SKM-1 treated with dmso at 0.1 percent for 144 hours (cell line): ENCODE measurements around the gene IL20RA.
"Not testable (repeated sequence)": the region's sequence is repeated elsewhere in the genome, so short reads cannot be mapped to it uniquely, and the experiment has no call there.

ENCODE experiments used
- DNase-seq: peaks from one replicate; lab custom pipeline; 2025; ENCODE audit not compliant: unreplicated experiment; lab: John Stamatoyannopoulos, UW

Gene IL20RA

DNA sequence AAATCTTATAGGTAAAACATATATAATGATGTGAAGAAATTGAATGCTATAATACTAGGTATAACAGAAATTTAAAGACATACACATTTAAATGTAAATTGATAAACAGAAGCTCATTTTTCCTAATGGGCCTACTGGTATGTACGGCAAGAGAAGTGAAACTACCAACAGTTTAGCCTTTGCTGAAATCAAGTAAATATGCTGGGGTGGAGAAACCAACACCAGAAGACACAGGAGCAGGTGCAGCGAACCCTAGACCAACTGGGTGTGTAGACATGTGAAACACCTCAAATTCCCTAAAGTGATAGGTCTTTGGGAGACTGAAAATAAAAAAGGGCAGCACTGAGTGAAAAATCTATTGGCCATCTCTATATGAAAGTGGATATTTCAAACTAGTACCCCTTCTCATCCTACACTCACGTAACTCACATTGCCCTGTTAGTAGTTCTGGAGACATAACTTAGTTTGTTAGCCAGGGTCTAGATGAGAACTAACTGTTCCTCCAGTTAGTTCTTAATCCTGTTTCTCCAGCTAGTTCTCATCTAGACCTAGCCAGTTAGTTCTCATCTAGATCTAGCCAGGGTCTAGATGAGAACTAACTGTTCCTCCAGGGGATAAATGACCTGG is 69.6 kb downstream of the IL20RA start:
- no peak for DNase-seq

DNA sequence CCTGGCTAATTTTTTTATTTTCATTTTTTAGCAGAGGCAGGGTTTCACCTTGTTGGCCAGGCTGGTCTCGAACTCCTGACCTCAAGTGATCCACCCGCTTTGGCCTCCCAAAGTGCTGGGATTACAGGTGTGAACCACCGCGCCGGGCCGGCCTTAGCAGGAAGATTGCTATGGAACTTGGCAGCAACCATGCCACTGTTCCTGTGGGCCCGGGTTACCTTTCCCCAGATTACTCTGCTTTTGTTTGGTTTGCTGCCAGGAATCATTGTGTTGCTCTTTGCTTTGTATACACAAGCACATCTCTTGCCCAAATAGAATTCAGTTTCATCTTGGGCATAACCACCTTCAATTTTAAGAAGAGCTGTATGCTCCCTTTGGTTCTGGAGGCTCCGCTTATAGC is 71.0 kb downstream of the IL20RA start:
- DNase-seq, result not testable (repeated sequence)

DNA sequence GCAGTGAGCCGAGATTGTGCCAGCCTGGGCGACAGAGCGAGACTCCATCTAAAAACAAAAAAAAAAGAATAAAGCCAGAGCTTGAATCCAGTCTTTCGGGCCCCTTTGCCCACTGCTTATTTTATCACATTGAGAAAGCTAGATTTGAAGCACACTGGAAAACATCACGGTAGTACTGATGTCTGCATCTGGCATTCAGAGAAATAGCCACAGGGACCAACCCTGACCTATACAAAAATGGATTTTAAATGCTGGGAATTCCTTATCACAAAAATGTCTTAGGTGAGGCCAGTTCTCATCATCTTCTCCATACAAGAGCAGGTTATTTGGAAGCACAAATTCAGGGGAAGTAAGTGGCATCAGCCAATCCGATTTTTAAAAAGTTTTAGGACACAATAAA is 73.2 kb downstream of the IL20RA start:
- no peak for DNase-seq

DNA sequence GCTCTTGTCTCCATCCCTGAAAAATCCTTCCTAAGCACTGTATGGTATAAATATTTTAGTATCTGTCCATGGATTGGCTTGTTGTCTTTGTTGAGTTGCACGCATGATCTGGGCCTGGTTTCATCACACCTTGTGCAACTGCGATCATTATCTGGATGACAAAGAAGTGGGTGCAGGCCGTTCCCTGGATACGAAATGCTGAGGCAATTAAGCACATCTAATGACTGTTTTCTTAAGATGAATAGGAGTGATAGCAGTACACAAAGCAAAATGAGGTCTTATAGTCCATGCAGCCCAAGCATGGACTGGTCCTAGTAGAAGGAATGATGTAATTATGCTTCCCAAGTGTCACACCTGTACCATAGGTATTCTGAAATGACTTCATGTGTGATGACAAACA is 74.8 kb downstream of the IL20RA start:
- no peak for DNase-seq

DNA sequence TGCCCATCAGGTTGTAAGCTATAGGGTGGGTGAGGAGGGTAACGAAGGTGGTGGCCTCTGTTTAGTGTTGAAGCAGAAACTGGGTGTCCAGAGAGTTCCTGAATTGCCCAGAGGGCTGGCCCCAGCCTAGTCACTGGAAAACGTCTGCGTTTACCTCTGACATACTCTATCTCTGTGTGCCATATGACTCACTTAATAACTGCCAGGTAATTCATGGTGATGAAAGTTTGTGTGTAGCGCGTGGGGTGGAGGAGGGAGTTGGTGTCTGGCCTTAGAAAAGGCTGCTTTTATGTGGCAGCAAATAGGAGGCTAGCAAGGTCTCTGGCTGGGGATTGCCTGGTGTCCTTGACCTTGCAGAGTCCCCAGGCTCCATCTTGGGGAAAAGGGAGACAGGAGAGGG is 75.3 kb downstream of the IL20RA start:
- DNase-seq, result no peak

DNA sequence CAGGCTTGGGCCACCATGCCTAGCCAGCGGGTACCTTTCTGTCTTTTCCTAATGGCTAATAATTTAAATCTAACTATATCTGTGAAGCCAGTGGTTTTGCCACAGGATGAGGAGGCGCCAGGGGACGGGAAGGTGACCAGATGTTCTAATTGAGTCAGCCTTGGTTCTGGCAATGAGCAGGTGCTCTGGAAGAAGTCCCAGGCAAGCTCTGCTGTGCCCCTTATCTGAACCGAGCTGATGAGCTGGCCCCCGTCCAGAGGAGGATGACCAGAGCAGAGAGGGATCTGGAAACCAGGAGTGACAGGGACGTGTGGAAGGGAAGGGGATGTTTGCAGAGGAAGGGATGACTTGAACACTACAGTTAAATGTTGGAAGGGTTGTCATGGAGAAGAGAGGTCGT is 75.9 kb downstream of the IL20RA start:
- no peak for DNase-seq

DNA sequence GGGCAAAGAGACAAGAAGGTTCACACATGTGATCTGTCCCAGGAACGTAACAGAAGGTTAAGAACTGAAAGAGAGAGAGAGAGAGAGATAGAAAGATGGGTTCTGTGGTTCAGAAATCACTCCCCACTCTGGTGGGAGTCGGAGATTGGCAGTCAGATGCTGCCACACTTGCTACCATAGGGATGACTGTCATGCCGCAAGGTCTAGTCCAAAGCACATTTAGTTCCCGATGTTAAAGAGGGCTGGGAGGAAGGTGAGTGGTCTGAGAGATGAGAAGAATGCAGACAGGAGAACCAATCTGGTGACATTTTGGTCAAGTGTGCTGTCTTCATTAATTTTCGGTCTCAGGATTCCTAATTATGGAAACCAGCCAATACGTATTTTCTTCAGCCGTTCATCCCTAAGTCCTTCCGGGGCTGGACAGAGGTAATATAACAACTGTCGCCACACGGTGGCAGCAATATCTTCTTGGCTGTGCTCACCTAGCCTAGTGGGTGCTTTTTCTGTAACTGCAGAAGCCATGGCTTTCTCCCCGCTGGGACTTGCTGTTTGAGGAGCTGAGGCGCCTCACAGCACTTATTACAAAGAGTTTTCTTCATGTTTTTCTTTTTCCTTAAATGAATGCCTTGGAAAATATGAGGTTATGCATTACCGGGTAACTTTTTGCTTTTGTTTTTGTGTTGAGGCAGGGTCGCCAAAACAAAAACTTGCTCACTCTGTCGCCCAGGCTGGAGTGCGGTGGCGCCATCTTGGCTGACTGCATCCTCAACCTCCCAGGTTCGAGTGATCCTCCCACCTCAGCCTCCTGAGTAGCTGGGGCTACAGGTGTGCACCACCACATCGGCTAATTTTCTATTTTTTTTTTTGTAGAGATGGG is 76.7 kb downstream of the IL20RA start:
- peak; percentile 60 for DNase-seq

DNA sequence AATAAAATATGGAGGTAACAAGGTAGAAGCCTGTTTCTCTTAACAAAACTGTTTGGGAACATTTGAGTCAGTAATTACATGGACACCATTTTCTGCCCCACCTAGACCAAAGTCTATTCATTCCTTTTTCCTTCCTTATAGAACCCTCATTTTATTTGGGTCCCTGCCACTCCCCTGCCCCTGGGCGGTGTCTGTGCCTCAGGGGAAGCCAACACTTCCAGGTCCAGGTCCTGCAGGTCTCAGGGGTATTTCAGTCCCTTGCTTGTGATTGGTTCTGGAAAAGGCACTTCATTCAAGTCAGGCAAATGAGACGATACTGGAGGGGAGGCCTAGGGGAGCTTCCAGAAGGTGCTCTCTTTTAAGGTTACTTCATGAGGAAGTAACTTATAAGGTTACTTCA is 80.4 kb downstream of the IL20RA start:
- no peak for DNase-seq

DNA sequence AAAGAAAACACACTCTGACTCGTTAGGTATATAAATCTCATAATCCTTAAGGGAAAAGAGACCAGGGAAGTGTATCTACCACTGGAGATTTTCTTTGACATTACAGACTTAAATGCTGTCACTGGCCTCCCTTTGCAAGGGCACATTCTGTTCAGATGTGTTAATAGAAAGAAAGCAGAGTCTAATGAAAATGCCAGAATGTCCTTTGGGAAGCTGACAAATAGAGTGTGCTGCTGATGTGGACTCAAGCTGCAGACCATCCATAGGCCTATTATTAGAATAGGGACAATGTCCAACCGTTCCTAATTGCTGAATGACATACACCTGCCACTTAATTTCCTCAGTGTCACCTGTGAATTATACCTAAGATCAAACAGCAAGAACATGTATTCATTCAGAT is 81.5 kb downstream of the IL20RA start:
- DNase-seq, result no peak

DNA sequence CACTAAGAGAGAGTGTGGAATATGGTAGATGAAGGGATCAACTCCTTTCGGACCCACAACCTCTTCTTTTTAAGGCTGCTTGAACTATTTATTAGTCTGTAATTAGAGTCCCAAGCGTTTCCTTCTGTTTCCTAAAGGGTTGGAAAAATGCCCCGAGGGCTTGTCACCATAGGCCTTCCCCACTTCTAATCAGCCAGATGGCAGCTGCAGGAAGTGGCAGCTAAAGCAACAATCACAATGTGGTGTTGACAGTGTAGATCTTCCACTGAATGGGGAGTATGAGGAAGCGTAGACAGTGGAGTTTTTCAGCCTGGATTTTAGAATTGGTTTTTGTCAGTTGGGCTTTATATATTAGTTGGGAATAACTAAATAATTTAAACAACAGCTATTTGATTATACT is 82.1 kb downstream of the IL20RA start:
- DNase-seq, result no peak

DNA sequence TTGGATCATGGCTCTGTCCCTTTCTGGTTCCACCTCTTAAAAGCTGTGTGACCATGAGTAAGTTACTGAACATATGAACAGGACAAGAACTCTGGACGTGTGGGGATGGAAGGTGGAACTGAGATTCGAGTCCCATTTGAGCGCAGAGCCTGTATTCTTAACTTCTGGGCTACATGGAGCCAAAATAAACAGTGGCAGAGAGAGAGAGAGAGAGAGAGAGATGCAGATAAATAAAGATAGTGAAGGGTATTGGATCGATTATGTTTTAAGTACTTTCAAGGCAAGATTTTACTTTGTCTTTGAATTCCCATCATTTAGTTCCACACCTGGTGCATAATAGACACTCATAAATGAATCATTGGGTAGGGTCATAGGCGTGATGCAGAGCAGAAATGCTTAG is 82.9 kb downstream of the IL20RA start:
- DNase-seq, result no peak

DNA sequence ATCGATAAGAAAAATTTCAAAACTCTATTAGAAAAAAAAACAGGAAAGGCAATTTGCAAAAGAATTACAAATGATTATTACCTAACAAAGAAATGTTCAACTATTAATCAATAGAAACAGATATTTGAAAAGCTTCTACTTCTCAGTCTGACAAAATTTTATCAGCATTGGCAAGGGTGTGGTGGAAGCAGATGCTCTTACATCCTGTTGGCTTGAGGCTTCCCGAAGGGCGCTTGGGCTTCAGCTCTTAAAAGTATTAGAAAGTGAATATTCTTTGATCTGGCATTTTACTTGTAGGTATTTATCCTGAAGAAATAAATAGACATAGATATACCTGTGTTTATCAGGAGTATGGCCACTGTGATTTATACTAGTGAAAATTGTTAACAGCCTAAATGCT is 84.0 kb downstream of the IL20RA start:
- DNase-seq, result no peak

DNA sequence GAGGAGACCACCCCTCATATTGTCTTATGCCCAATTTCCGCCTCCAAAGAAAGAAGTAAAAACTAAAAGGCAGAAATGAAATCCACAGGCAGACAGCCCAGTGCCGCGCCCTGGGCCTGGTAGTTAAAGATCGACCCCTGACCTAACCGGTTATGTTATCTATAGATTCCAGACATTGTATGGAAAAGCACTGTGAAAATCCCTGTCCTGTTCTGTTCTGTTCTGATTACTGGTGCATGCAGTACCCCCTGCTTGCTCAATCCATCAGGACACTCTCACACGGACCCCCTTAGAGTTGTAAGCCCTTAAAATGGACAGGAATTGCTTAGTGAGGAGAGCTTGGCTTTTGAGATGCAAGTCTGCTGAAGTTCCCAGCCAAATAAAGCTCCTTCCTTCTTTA is 84.8 kb downstream of the IL20RA start:
- DNase-seq, result not testable (repeated sequence)

DNA sequence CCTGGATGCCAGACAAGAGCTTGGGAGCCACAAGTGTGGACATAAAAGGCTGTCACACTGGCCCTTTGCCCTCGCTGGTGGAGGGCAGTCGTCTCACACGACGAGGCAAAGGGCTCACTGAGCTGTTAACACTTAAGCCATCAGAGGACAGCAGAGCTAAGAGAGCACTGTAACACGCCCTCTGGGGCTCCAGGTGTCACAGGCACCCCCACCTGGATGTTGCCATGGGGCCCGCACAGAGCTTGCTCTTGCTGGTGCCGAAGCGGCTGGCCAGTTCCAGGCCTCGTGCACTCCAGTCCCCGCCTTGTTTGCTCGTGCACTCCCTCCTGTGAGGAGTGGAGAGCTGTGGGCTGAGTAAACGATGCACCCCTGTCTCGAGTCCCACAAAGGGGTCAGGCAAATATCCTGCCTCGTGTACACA is 85.3 kb downstream of the IL20RA start:
- DNase-seq, result no peak

DNA sequence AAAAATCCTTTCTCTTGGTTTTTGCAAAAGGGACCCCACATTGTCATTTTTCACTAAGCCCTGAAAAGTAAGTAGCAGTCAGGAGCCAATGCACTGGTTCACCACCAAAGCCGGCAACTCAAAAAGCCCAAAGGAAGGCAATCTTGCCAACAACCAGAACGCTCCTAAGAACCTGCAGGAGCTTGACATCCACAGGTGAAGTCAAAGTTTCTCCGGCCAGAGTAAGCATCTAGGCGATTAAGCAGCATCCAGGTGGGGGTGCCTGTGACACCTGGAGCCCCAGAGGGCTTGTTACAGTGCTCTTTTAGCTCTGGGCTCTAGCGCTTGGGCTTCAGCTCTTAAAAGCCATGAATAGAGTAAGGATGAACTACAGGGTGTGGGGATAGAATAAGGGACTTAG is 86.6 kb downstream of the IL20RA start:
- DNase-seq, result no peak

DNA sequence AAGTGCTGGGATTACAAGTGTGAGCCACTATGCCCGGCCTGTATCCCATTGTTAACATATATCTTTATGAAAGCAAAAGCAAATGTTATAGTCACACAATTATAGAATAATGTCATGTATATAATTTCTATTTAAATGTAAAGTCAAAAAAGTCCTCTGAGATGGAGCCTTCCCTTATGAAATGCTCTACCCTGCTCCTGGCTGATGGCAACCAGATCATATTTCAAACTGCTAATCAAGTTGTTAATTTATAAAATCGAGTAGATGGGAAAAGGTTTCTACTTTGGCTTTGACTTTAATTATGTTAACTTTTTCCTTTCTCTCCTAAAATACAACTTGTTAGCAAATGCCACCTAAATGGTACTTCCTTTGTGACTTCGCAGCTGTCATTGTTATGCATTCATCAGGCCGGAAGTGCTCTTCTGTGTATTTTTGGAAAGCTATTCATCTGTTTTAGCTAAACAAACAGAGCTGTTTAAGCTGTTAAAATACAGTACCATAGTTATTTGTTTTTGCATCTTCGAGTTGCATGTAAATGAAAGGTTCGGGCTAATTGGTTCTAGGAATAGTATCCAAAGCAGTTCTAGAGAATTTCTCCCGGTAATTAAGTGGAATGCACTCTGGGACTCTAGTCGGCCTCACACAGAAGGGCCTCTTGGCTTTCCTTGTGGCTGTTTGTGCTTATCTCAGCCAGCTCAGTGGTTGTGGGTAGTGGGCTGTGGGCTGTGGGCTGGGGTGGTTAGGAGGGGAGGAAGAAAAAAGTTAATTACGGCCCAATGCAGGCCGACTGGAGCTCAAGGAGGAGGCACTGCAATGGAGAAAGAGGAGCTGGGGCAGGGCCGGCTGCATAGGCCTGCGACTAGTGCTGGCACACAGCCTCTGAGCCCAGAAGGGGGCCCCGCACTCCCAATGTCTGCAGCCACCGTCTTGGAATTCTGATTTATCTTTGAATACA is 87.9 kb downstream of the IL20RA start:
- DNase-seq, result no peak

DNA sequence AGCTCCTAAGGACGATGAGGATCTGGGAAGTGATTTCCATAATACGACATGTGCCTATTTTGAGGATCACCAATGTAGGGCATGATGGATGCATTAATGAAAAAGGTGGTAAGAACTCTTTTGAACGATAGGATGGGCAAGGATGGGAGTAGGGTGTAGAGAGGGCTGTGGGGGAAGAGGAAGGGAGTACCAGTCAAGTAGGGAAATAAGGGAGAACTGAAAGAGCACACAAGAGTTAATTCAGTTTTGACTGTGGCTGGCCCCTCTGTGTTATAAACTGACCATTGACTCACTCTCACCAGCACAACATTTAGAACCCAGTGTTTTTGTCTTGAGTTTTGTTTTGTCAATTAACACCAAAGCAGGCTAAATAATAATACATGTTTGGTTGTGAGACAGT is 89.6 kb downstream of the IL20RA start:
- no peak for DNase-seq

DNA sequence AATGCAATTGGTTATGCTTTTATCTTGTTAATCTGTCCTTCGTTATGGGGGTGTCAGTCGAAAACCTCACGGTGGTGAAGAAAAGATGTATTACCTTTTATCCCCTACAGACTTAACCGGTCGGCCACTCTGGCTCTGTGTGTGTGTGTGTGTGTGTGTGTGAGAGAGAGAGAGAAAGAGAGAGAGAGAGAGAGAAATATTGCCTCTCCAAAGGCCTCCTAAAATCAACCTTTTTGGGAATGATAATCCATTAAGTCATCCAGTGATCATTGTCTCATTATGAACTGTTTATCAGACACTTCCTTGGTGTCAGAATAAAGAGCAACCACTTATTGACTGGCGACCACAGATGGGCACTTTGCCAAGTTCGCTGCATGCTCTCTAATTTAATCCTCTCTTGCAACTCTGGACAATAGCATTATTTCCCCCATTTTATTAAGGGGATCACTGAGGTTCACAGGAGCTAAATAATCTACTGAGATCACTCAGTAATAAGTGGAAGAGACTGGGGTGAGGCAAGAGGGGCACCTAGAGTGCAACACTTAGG is 92.0 kb downstream of the IL20RA start:
- DNase-seq, result no peak

DNA sequence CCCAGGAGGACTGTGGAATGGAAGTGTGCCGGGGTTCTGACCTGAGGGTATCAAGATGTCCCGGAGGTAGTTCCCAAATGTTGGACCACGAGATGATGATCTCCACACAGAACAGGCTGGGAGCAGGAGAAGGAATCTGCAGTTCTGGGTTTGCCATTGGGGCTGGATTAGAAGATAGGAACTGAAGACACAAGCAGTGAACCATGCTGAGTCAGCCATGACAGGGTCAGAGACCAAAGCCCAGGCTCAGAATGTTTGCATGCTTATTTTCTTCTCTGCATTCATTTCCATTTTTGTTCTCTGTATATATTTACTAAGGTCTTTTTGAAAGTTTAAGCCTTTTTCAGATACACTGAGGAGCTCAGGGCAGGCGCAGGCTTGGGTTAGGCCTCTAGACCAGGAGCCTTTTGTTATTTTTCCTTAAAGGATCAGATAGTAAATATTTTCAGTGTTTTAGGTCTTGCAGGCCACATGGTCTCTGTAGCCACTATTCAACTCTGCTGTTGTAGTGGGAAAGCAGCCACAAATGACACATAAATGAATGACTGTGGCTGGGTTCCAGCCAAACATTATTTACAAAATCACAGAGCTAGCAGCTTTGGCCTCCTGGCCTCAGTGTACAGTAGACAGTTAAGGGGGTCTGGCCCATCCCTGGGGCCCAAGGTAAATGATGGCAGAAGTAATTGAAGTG is 94.2 kb downstream of the IL20RA start:
- DNase-seq, result no peak
